Measurements from ENCODE around the gene TNNI3. TPM values are rescaled to one million over a fixed set of nuclear protein-coding genes. Genes with fewer than 3 reads are reported as not detected.

The TNNI3 gene
- total RNA-seq, 2 experiments from 2014 or later, result 2.6 TPM; not detected in 1

DNA sequence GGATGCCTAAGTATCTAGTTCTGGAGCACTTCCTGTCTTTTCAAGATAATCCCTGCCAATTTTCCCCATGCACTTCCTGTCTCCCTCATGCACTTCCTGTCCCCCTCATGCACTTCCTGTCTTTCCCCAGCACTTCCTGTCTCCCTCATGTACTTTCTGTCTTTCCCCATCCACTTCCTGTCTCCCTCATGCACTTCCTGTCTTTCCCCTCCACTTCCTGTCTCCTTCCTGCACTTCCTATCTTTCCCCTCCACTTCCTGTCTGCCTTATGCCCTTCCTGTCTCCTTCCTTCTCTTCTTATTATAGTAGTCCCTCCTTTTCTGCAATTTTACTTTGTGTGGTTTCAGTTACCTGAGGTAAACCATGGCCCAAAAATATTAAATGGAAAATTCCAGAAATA, 5.5 kb downstream of the TNNI3 start:
- Histone ChIP-seq H2AFZ (ENCODE audit: low read length) (peak overlapping the region; percentile 54; the same call in 1 of the 2 replicates), H4K20me1 (ENCODE audit: insufficient read depth, low read length) (no peaks in the 10 kb centered on the region), H3K4me1 (ENCODE audit: insufficient read depth, low read length, poor library complexity, severe bottlenecking) (peaks cover 50% of the 10 kb centered on the region), H3K36me3 (ENCODE audit: insufficient read depth, low read length) (0 out of 2 replicates have a peak, but pooled peaks cover 6% of the 10 kb centered on the region), H3K4me2 (ENCODE audit: low read length) (peak overlapping the region; percentile 13), H3K9me3 (ENCODE audit: low read length) (peaks cover 7% of the 10 kb centered on the region), H3K27ac (ENCODE audit: low read depth, low read length, poor library complexity, severe bottlenecking) (peak overlapping the region; percentile 71), H3K4me3 (ENCODE audit: low read depth, low read length, poor library complexity, severe bottlenecking) (peak overlapping the region; percentile 7), H3K79me2 (ENCODE audit: insufficient read depth, low read depth, low read length) (no peaks in the 10 kb centered on the region), H3K9me2 (ENCODE audit: insufficient read depth, low read length) (no peaks in the 10 kb centered on the region)
- DNase-seq (ENCODE audit: low spot score), result peak; percentile 48
- POLR2A ChIA-PET, result interaction anchor here (0.6 kb wide), 1 partner anchor 261 kb away, joined by 4 read pairs; no protein-coding TSS in a partner anchor
- intact Hi-C loops (cut with micrococcal nuclease; ENCODE audit: unreplicated experiment), result no loop called here
- BruUV-seq (replicated peaks), result no TSS peak
- CTCF ChIA-PET (ENCODE audit: unreplicated experiment), result interaction anchor here (1.2 kb wide), 1 partner anchor 9 kb away, joined by 3 read pairs; no protein-coding TSS in a partner anchor
- TF ChIP-seq, protein P1, sequence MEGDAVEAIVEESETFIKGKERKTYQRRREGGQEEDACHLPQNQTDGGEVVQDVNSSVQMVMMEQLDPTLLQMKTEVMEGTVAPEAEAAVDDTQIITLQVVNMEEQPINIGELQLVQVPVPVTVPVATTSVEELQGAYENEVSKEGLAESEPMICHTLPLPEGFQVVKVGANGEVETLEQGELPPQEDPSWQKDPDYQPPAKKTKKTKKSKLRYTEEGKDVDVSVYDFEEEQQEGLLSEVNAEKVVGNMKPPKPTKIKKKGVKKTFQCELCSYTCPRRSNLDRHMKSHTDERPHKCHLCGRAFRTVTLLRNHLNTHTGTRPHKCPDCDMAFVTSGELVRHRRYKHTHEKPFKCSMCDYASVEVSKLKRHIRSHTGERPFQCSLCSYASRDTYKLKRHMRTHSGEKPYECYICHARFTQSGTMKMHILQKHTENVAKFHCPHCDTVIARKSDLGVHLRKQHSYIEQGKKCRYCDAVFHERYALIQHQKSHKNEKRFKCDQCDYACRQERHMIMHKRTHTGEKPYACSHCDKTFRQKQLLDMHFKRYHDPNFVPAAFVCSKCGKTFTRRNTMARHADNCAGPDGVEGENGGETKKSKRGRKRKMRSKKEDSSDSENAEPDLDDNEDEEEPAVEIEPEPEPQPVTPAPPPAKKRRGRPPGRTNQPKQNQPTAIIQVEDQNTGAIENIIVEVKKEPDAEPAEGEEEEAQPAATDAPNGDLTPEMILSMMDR (conservative IDR thresholded peaks at IDR 0.05; ENCODE audit: low read length), result no peak
- TF ChIP-seq EZH2phosphoT487 (IDR thresholded peaks at IDR 0.05; ENCODE audit: borderline replicate concordance, low read depth, low read length), result no peak

DNA sequence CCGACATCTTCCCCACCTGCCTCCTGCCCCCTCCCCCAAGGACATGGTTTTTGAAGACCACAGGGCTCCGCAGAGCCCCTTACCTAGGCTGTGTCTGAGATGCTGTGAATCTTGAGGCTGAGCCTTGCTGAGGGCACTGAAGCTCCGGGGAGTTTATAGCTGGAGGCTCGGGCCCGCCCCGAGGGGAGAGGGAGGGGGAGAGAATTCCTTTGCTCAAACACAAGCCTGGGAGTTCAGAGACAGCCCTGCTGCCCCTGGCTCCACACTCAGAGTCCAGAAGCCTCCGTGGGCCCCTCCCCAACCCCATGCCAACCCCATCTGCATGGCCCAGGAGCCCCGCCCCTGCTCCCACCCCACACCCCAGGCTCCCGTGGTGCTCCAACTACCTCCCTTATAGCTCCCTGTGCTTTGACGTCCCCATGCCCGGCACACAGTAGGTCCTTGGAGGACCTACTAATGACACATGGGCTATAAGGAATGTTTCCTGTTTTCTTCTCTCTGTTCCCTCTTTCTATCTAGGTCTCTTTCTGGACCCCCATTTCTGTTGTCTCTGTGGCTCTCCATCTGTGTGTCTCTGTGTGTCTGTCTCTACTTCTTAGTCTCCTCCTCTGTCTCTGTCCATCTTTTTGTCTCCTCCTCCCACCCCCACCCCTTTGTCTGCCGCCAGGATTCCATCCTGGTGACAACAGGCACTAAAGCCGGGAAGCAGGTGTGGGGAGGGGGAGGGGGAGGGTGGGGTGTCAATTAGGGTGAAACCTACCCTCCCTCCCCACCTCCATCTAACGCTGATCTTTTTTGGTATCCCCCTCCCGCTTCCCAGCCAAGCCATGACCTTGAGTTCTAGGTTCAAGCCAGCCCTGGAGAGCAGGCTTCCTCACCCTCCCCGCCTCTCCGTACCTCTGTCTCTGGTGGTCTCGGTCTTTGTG, 8.2 kb downstream of the TNNI3 start, which contains the start of gene TNNT1:
Gene TNNT1 (minus strand): TSS at position 129 of the 926 bp plus-strand sequence. CDS start 2,049 bp downstream, outside the sequence.
- Histone ChIP-seq H3K9me3 (ENCODE audit: low read length) (peaks cover 7% of the 10 kb centered on the region), H3K79me2 (ENCODE audit: insufficient read depth, low read depth, low read length) (no peaks in the 10 kb centered on the region), H4K20me1 (ENCODE audit: insufficient read depth, low read length) (no peaks in the 10 kb centered on the region), H3K36me3 (ENCODE audit: insufficient read depth, low read length) (0 out of 2 replicates have a peak, but pooled peaks cover 6% of the 10 kb centered on the region), H3K4me3 (ENCODE audit: low read depth, low read length, poor library complexity, severe bottlenecking) (no peak within 1 kb of the TSS), H3K9me2 (ENCODE audit: insufficient read depth, low read length) (no peaks in the 10 kb centered on the region), H3K27ac (ENCODE audit: low read depth, low read length, poor library complexity, severe bottlenecking) (no peak within 1 kb of the TSS), H2AFZ (ENCODE audit: low read length) (no peak within 1 kb of the TSS), H3K4me2 (ENCODE audit: low read length) (no peak within 1 kb of the TSS; the same call in 1 of the 2 replicates), H3K4me1 (ENCODE audit: insufficient read depth, low read length, poor library complexity, severe bottlenecking) (peaks cover 66% of the 10 kb centered on the region)
- intact Hi-C loops (cut with micrococcal nuclease; ENCODE audit: unreplicated experiment), result no loop called here
- DNase-seq (ENCODE audit: low spot score), result no peak
- ChIA-PET POLR2A (no interaction called here), CTCF (ENCODE audit: unreplicated experiment) (no interaction called here)
- TF ChIP-seq EZH2phosphoT487 (IDR thresholded peaks at IDR 0.05; ENCODE audit: borderline replicate concordance, low read depth, low read length), result no peak
- TF ChIP-seq, protein P1 (conservative IDR thresholded peaks at IDR 0.05; ENCODE audit: low read length), result no peak
- no TSS peak for BruUV-seq (replicated peaks)

Data from OCI-LY7 (cell line).